Hepatocyte (in vitro differentiated cells): Measurements from ENCODE around the gene SMIM26.

Source experiments
- EZH2 ChIP-seq: fragments of 200-600 bp; sonication (generic); IDR thresholded peaks from 2 replicates; pipeline ENCODE4 v1.6.1; 2016; ENCODE audit warnings: antibody characterized with exemption, mild to moderate bottlenecking, borderline replicate concordance
- TF ChIP-seq, protein P1 (sequence below): fragments of 200-600 bp; sonication (generic); IDR thresholded peaks from 2 replicates; pipeline ENCODE4 v1.5.1; 2016; ENCODE audit warnings: antibody characterized with exemption, mild to moderate bottlenecking; ENCODE audit not compliant: poor library complexity

DNA sequence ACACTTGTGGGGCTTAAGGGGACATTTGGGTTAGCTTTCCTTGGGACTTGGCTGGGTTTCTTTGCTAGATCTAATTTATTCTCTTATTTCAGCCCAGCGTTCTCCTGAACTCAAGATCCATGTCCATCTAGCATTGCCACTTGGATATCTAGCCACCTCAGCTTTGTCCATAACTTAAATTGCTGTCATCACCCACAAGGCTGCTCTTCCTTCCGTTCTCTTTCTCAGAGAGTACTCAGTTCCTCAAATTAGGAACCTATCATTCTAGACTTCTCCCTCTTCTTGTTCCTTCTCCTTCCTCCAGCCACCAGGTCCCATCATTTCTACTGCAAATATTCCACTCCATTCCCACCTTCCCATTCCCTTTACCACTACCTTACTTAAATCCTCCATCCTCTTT is 4.3 kb downstream of the SMIM26 start:
- TF ChIP-seq, protein P1, sequence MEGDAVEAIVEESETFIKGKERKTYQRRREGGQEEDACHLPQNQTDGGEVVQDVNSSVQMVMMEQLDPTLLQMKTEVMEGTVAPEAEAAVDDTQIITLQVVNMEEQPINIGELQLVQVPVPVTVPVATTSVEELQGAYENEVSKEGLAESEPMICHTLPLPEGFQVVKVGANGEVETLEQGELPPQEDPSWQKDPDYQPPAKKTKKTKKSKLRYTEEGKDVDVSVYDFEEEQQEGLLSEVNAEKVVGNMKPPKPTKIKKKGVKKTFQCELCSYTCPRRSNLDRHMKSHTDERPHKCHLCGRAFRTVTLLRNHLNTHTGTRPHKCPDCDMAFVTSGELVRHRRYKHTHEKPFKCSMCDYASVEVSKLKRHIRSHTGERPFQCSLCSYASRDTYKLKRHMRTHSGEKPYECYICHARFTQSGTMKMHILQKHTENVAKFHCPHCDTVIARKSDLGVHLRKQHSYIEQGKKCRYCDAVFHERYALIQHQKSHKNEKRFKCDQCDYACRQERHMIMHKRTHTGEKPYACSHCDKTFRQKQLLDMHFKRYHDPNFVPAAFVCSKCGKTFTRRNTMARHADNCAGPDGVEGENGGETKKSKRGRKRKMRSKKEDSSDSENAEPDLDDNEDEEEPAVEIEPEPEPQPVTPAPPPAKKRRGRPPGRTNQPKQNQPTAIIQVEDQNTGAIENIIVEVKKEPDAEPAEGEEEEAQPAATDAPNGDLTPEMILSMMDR = no peak
- no peak for TF ChIP-seq EZH2
